Vagina (tissue), 2 donors: ENCODE measurements around the gene C3orf85. TPM values are rescaled to one million over a fixed set of nuclear protein-coding genes. Genes with fewer than 3 reads are reported as not detected.

Experiments
- DNase-seq, 2 donors: peaks; one replicate each; pipeline ENCODE4 v3.0.0-alpha.2; 2017; ENCODE audit errors: extremely low spot score in 2 of 2
- H3K27ac ChIP-seq: fragments of 200-600 bp; sonication (generic); one replicate; pipeline ENCODE4 v1.5.1; 2019
- H3K27me3 ChIP-seq: fragments of 200-600 bp; sonication (generic); one replicate; pipeline ENCODE4 v1.5.1; 2019
- H3K36me3 ChIP-seq, 2 donors: fragments of 200-600 bp; sonication (generic); one replicate each; pipeline ENCODE4 v1.5.1; 2017 to 2019
- H3K4me1 ChIP-seq: fragments of 200-600 bp; sonication (generic); one replicate; pipeline ENCODE4 v1.5.1; 2019
- H3K4me3 ChIP-seq, 2 donors: fragments of 200-600 bp; sonication (generic); 1 replicate in 1 of 2; 2 replicates in 1 of 2; pipeline ENCODE4 v1.5.1; 2016 to 2019
- H3K9me3 ChIP-seq: fragments of 200-600 bp; sonication (generic); one replicate; pipeline ENCODE4 v1.5.1; 2019
- CTCF ChIP-seq, 3 experiments: fragments of 450-650 bp in 2 of 3; fragments of 200-600 bp in 1 of 3; sonication (generic) in 1 of 3; IDR thresholded peaks; one replicate each; pipeline ENCODE4 v1.5.1; 2017 to 2019; ENCODE audit warnings: antibody characterized with exemption in 3 of 3, mild to moderate bottlenecking in 2 of 3, moderate library complexity in 2 of 3
- POLR2A ChIP-seq, 2 donors: fragments of 450-650 bp; IDR thresholded peaks; one replicate each; pipeline ENCODE4 v1.6.1; 2017; ENCODE audit warnings: antibody characterized with exemption in 2 of 2, mild to moderate bottlenecking in 2 of 2, moderate library complexity in 2 of 2
- POLR2AphosphoS5 ChIP-seq, 2 donors: sonication (generic); formaldehyde crosslinking; IDR thresholded peaks; one replicate each; pipeline ENCODE4 v1.9.0; 2017; ENCODE audit warnings: antibody characterized with exemption in 2 of 2, mild to moderate bottlenecking in 2 of 2, low read depth in 1 of 2; ENCODE audit not compliant: insufficient read depth in 1 of 2
- intact Hi-C: fragments of 100-400 bp; cut with DNase I; formaldehyde crosslinking; loops from one replicate; pipeline ENCODE4 v1.15.1; 2023
- total RNA-seq: library from RNA; depleted of rRNA; stranded (reverse); fragments of >200 nt; gene quantifications from one replicate; pipeline ENCODE4 v1.2.3, GENCODE V29; 2016

Gene C3orf85
- total RNA-seq, 1 donor from 2014 or later = not detected

- no peak for DNase-seq
- no peaks in the 10 kb centered on the region for H3K4me1 ChIP-seq
- H3K27me3 ChIP-seq = no peaks in the 10 kb centered on the region
- TF ChIP-seq POLR2A (IDR thresholded peaks at IDR 0.05) (no peak), CTCF (IDR thresholded peaks at IDR 0.05) (no peak), POLR2AphosphoS5 (IDR thresholded peaks at IDR 0.05; ENCODE audit: insufficient read depth in 1 of 2, low read depth in 1 of 2) (no peak)
- no peaks in the 10 kb centered on the region for H3K36me3 ChIP-seq
- H3K27ac ChIP-seq = no peak within 1 kb of the TSS
- H3K9me3 ChIP-seq = no peaks in the 10 kb centered on the region
- intact Hi-C loops = no loop called here
- no peak within 1 kb of the TSS for H3K4me3 ChIP-seq
These were observed 18.6 kb upstream of the C3orf85 start, which contains the start of gene MORC1 for GRCh38 chr3:109117939-109118338. TSS of gene MORC1 (minus strand) at chr3:109118134. CDS start at chr3:109118059, 75 bp downstream.

GRCh38 chr3:109118584-109118983 is 17.9 kb upstream of the C3orf85 start:
- no peak overlapping the region for H3K4me3 ChIP-seq
- DNase-seq = no peak
- no peak for TF ChIP-seq CTCF (IDR thresholded peaks at IDR 0.05)
- H3K9me3 ChIP-seq = no peaks in the 10 kb centered on the region
- no peaks in the 10 kb centered on the region for H3K36me3 ChIP-seq
- intact Hi-C loops = no loop called here
- no peaks in the 10 kb centered on the region for H3K27me3 ChIP-seq
- no peak overlapping the region for H3K27ac ChIP-seq
- no peaks in the 10 kb centered on the region for H3K4me1 ChIP-seq

GRCh38 chr3:109122690-109123089 is 13.8 kb upstream of the C3orf85 start:
- no peak for DNase-seq
- Histone ChIP-seq H3K4me1 (no peaks in the 10 kb centered on the region), H3K27me3 (no peaks in the 10 kb centered on the region), H3K27ac (no peak overlapping the region), H3K4me3 (no peak overlapping the region), H3K9me3 (no peaks in the 10 kb centered on the region), H3K36me3 (no peaks in the 10 kb centered on the region)
- intact Hi-C loops = no loop called here
- TF ChIP-seq POLR2AphosphoS5 (IDR thresholded peaks at IDR 0.05; ENCODE audit: insufficient read depth in 1 of 2, low read depth in 1 of 2) = no peak
- TF ChIP-seq POLR2A (IDR thresholded peaks at IDR 0.05) = no peak
- no peak for TF ChIP-seq CTCF (IDR thresholded peaks at IDR 0.05)

GRCh38 chr3:109125902-109126301 is 10.6 kb upstream of the C3orf85 start:
- Histone ChIP-seq H3K27me3 (no peaks in the 10 kb centered on the region), H3K9me3 (no peaks in the 10 kb centered on the region), H3K36me3 (no peaks in the 10 kb centered on the region), H3K4me1 (no peaks in the 10 kb centered on the region), H3K27ac (no peak overlapping the region), H3K4me3 (no peak overlapping the region)
- intact Hi-C loops = no loop called here
- DNase-seq = no peak
- no peak for TF ChIP-seq POLR2AphosphoS5 (IDR thresholded peaks at IDR 0.05; ENCODE audit: insufficient read depth in 1 of 2, low read depth in 1 of 2)
- TF ChIP-seq CTCF (IDR thresholded peaks at IDR 0.05) = no peak
- no peak for TF ChIP-seq POLR2A (IDR thresholded peaks at IDR 0.05)

GRCh38 chr3:109127553-109127952 is 9.0 kb upstream of the C3orf85 start:
- TF ChIP-seq POLR2AphosphoS5 (IDR thresholded peaks at IDR 0.05; ENCODE audit: insufficient read depth in 1 of 2, low read depth in 1 of 2) (no peak), CTCF (IDR thresholded peaks at IDR 0.05) (no peak), POLR2A (IDR thresholded peaks at IDR 0.05) (no peak)
- no peaks in the 10 kb centered on the region for H3K27me3 ChIP-seq

More at GRCh38 chr3:109127553-109127952, 9.0 kb upstream of the C3orf85 start:
- Histone ChIP-seq H3K9me3 (no peaks in the 10 kb centered on the region), H3K4me1 (no peaks in the 10 kb centered on the region), H3K36me3 (no peaks in the 10 kb centered on the region), H3K4me3 (no peak overlapping the region), H3K27ac (no peak overlapping the region)
- intact Hi-C loops = no loop called here
- DNase-seq = no peak
